GM19467 (cell line): Measurements from ENCODE around the gene SETD7.
"Not testable (repeated sequence)": the region's sequence is repeated elsewhere in the genome, so short reads cannot be mapped to it uniquely, and the experiment has no call there.

Source experiments
- ATAC-seq: cut with Tn5 transposase; IDR thresholded peaks from one replicate; pipeline ENCODE4 v1.9.1; 2021; ENCODE audit warnings: mild to moderate bottlenecking, moderate library complexity; ENCODE audit not compliant: unreplicated experiment

SETD7 gene

GRCh38 chr4:139470295-139470694, 85.7 kb downstream of the SETD7 start:
- ATAC-seq = no peak

GRCh38 chr4:139469869-139470268, 86.2 kb downstream of the SETD7 start:
- ATAC-seq = no peak

- no peak for ATAC-seq
These were observed 86.8 kb downstream of the SETD7 start for GRCh38 chr4:139469216-139469615.

- not testable (repeated sequence) for ATAC-seq
These were observed 87.3 kb downstream of the SETD7 start for GRCh38 chr4:139468756-139469155.

- no peak for ATAC-seq
These were observed 90.1 kb downstream of the SETD7 start for GRCh38 chr4:139465922-139466321.

- not testable (repeated sequence) for ATAC-seq
These were observed 91.5 kb downstream of the SETD7 start for GRCh38 chr4:139464512-139464911.

- no peak for ATAC-seq
These were observed 94.9 kb downstream of the SETD7 start for GRCh38 chr4:139461022-139461628.

- ATAC-seq = no peak
These were observed 95.5 kb downstream of the SETD7 start for GRCh38 chr4:139460565-139460964.

GRCh38 chr4:139458999-139459398, 97.0 kb downstream of the SETD7 start:
- no peak for ATAC-seq

- ATAC-seq = no peak
These were observed 97.5 kb downstream of the SETD7 start for GRCh38 chr4:139458543-139458942.

- no peak for ATAC-seq
These were observed 98.7 kb downstream of the SETD7 start for GRCh38 chr4:139457318-139457717.

- no peak for ATAC-seq
These were observed 100.9 kb downstream of the SETD7 start for GRCh38 chr4:139455126-139455538.

GRCh38 chr4:139454111-139455045, 101.6 kb downstream of the SETD7 start, which contains the start of gene RAB33B:
Gene RAB33B (plus strand): TSS chr4:139454121. CDS start chr4:139454196, 75 bp downstream.
- peak; percentile 0 for ATAC-seq

- peak; percentile 84 for ATAC-seq
These were observed 102.5 kb downstream of the SETD7 start for GRCh38 chr4:139453371-139454110.

GRCh38 chr4:139453041-139453370, 103.0 kb downstream of the SETD7 start:
- ATAC-seq = peak; percentile 48

GRCh38 chr4:139451997-139452396, 104.0 kb downstream of the SETD7 start:
- no peak for ATAC-seq

- ATAC-seq = no peak
These were observed 105.4 kb downstream of the SETD7 start for GRCh38 chr4:139450586-139450985.

GRCh38 chr4:139447078-139447477, 108.9 kb downstream of the SETD7 start:
- ATAC-seq = not testable (repeated sequence)
